Heart left ventricle (tissue), 13 donors: ENCODE measurements around the gene SRGAP2B.
"Not testable (repeated sequence)": the region's sequence is repeated elsewhere in the genome, so short reads cannot be mapped to it uniquely, and the experiment has no call there.

Experiments
- CTCF ChIP-seq, 12 donors: fragments of 200-600 bp; sonication (generic) in 4 of 12; IDR thresholded peaks; one replicate each; pipeline versions ENCODE4 v1.5.0 to v1.8.0; 2018 to 2022; ENCODE audit warnings: antibody characterized with exemption in 12 of 12, mild to moderate bottlenecking in 5 of 12
- POLR2A ChIP-seq, 2 donors: fragments of 450-650 bp; IDR thresholded peaks; one replicate each; pipeline ENCODE4 v1.6.1; 2017; ENCODE audit warnings: antibody characterized with exemption in 2 of 2, mild to moderate bottlenecking in 2 of 2, moderate library complexity in 2 of 2
- donor health status: ischemic (EF 13 %, LVEDD 7.1; RV severe dilation, severe dysfunction).
- donor health status: DM: no; HTN: yes; CAD: no.
- donor health status: DM: no; HTN: no; CAD: no.
- donor health status: ischemic (EF 25% LVEDD 6.9; RV normal size, moderate dysfunction).
- donor health status: ischemic (EF 25% LVEDD 5.7; RV mildly dilated, moderate dysfunction).
- donor health status: ischemic (EF 35%, LVEDD 5.7; RV mildly dilated, moderate dysfunction).
- donor health status: nonischemic (EF 11% LVEDD 7.7; RV severe dilation, severe dysfunction).
- donor health status: DM: yes; HTN: yes; CAD: no.
- donor health status: PGD.
- donor health status: ischemic (EF 29% LVEDD 5.4; RV normal size, mild dysfunction).
- donor health status: nonischemic (EF 23%, LVEDD 6.1; RV moderate dilation, normal function).

GRCh38 chr1:145071569-145071968 is 23.6 kb downstream of the SRGAP2B start:
- not testable (repeated sequence) for TF ChIP-seq CTCF, POLR2A (IDR thresholded peaks at IDR 0.05)
